Fibroblast of peridontal ligament (primary cell): Measurements from ENCODE around the gene PAX2.
"Not testable (repeated sequence)": the region's sequence is repeated elsewhere in the genome, so short reads cannot be mapped to it uniquely, and the experiment has no call there.

Source experiments
- DNase-seq: peaks from one replicate; pipeline ENCODE4 v3.0.0-alpha.2; 2010; ENCODE audit errors: extremely low read depth

The PAX2 gene

DNA sequence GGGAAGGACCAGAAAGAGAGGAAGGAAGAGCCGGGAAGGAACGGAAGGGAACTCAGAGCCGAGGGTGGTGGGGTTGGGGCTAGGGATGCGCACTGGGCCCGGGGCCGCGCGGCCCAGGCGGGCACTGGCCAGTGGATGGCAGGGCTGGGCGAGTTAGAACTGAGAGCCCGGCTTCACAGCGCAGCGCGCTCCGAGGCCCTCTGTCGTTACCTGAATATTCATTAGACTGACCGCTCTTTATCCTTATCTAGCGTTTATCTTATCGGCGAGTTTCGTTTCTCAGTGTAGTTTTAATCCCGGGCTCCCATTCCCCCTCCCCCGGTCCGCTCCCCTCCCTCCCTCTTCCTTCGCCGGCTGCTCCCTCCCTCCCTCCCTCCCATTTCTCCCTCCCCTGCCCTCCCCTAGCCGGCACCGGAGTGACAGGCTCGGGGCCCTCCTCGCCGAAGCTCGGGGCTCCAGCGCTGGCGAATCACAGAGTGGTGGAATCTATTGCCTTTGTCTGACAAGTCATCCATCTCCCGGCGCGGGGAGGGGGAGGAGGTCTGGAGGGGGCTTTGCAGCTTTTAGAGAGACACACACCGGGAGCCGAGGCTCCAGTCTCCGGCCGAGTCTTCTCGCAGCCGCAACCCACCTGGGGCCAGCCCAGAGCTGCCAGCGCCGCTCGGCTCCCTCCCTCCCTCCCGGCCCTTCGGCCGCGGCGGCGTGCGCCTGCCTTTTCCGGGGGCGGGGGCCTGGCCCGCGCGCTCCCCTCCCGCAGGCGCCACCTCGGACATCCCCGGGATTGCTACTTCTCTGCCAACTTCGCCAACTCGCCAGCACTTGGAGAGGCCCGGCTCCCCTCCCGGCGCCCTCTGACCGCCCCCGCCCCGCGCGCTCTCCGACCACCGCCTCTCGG lies at the start of gene PAX2:
Gene PAX2 (plus strand): TSS at position 596 of the 895 bp plus-strand sequence. CDS start 679 bp downstream, outside the sequence.
- DNase-seq, result no peak

DNA sequence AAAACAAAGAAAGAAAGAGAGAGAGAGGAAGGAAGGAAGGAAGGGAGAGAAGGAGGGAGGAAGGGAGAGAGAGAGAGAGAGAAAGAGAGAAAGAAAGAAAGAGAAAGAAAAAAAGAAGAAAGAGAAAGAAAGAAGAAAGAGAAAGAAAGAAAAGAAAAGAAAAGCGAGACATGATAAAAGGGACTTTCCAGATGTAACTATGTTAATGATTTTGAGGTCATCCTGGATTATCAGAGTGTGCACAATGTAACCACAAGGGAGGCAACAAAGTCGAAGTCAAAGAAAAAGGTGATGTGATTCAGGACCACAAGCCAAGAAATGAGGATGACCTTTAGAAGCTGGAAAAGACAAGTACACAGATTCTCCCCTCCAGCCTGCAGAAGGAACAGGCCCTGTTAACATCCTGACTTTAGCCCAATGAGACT lies 48.9 kb upstream of the PAX2 start:
- no peak for DNase-seq

DNA sequence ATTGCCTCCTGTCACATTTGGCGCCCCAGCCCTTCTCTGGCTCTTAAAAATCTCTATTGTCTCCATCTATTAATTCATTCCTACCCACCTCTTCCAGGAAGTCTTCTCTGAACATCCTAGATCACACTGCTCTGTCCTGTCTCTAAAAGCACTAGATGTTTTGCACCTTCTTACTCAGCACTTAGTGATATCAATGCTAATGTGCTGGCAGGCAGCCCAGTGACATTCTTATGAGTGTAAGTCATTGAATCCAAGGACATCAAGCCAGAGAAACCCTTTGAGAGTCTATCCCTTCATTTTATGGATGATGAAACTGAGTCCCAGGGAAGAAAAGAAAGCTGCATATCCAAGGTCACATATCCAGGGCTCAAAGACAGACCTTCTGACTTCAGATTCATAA lies 48.3 kb upstream of the PAX2 start:
- DNase-seq, result peak; percentile 11

DNA sequence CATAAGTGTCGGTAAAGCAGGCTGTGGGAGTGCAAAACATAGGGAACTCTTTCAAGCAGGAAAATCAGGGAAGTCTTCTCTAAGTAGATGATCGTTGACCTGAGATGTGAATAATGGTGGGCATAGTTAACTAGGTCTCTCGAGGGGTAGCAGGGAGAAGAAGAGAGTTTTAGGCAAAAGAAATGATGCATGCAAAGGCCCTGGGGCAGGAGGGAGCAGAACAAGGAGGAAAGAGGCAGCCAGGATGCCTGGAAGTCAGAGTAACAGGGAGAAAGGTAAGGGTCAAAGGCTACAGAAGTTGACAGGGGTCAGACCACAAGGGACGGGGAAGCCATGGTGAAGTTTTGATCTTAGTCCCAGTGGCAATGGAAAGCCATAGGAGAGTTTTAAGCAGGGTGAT lies 47.8 kb upstream of the PAX2 start:
- DNase-seq, result no peak

DNA sequence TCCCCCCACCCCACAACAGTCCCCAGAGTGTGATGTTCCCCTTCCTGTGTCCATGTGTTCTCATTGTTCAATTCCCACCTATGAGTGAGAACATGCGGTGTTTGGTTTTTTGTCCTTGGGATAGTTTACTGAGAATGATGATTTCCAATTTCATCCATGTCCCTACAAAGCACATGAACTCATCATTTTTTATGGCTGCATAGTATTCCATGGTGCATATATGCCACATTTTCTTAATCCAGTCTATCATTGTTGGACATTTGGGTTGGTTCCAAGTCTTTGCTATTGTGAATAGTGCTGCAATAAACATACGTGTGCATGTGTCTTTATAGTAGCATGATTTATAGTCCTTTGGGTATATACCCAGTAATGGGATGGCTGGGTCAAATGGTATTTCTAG lies 43.7 kb upstream of the PAX2 start:
- not testable (repeated sequence) for DNase-seq

DNA sequence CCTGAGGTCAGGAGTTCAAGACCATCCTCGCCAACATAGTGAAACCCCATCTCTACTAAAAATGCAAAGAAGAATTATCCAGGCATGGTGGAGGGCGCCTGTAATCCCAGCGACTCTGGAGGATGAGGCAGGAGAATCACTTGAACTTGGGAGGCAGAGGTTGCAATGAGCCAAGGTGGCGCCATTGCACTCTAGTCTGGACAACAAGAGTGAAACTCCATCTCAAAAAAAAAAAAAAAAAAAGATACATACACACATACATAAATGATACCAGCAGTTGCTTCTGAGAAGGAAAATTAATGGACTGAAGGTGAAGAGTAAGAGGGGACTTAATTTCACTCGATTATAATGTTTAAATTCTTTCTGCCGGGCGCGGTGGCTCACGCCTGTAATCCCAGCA lies 40.2 kb upstream of the PAX2 start:
- no peak for DNase-seq

DNA sequence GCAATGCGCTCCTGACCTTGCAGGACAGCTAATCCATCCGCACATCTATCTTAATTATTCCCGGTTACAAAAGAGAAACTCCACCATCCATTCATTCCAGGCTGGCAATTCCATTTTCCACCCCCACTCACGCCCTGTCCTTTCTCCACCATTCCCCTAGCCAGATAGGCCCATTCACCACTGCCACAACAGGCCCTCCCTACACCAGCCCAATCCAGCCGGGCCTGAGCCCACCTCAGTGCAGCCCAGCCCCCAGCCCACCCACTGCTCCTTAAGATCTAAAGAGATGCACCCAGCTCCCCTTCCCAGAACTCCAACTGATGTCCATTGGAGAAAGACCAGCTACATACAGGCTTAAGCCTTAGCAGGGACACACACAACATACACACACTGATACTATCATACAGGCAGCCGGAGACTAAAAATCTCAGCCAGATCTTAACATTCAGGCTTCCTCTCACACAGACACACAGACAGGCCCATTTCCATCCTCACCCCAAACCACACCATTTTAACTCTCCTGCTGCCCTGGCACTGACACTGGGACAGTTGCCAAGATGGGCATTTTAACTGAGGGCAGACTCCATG lies 38.0 kb upstream of the PAX2 start:
- DNase-seq, result no peak

DNA sequence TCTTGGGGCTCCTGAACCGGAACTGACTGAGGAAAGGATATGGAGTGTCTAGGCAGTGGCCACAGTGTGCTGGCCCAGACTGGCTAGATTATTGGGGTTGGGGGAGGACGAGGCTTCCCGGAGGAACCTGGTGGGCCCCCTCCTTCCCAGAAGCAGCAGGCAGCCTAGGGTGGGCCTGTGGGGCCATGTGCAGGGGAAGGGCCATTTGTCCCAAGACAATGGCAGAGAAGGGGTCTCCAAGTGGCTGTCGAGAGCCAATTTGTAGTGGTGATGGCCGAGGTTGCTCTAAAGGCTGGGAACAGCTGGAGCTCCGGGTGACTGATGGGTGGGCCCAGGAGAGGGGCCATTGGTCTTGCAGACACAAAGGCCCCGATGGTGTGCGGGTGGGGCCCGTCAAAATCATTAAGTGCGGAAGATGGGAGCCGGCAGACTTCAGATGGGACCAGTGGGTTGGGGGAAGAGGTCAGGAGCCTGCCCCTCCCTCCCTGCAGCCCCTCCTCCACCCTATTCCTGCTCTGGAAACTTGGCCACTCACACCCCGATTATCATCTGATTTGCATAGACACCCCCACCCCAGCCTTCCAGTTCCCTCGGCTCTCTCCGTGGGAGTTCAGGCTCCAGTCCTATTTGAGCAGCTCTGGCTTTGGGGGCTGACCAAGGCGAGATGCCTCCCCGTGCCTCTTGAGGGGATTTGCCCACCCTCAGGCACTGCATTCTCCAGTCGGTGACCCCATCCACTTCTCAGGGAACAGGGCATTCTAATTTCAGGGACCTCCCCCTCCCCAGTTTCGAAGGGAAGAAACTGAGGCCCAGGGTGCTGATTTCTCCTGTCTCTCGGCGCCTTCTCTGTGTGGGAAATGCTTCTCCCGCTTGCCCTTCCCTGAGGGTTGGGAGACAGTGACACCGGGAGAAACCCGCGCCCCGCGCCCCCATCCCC lies 36.0 kb upstream of the PAX2 start:
- no peak for DNase-seq

DNA sequence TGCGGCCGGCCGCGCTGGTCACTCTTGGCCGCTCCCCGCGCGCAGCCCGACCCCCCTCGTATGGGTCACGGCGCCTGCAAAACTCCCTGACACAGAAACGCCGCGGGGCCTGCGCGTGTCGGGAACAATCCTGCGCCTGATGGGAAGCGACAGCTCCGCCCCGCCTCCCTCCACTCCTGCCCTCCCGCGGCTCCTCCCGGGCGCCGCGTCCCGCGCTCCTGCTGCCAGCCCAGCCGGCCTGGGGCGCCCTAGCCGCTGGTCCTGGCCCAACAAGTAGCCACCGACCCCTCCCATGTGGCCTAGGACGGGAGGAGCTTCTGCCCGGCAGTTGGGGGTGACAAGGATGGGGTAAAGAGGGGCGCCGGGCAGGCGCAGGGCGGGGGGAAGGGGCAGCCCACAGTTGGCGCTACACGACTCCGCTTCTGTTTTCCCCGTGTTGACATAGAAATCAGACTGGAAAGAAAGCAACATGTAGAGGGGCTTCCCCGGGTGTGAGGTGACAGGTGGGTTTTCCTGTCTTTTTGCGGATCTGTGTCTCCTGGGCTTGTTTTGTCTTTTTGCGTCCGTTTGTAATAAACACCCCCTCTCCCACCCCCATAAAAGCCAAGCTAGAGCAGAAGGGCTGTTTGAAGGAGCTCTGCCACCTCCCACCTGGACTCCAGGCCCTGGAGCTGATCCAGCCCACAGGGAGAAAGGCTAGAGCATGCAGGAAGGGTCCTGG lies 35.1 kb upstream of the PAX2 start:
- no peak for DNase-seq

DNA sequence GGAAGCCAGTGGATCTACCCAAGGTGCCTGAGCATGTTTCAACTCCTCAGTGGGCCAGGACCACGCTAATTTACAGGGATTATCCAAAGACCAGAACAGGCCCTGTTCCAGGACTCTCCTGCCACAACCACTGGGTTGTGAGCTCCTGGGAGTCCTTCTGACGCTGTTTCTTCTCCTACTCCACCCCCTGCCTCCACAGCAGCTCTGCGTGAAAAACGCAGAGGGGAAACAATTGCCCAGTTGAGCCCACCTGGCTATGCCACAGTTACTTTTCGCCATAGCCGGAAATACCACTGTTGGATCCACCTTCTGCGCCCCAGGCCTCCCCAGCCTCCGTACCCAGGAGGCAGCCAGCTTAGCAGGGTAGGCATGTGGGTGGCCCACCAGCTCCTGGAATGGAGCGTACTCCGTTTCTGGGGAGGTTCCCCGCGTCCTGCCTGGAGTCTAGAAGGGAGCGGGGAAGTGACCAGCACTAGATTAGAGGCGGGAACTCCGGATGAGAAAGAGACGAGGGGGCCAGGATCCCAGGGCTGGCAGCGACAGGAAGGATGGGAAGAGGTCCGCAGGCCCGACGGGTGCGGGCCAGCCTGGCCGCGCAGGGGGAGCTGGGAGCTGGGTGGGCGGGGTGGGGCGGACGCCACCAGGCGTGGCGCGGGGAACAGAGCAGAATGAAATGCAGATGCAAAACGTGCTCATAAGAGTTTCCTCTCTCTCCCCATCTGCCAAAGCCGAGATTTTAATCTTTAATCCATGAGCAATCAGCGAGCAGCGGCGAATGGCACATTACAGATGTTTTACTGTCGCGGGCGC lies 32.1 kb upstream of the PAX2 start:
- DNase-seq, result no peak

DNA sequence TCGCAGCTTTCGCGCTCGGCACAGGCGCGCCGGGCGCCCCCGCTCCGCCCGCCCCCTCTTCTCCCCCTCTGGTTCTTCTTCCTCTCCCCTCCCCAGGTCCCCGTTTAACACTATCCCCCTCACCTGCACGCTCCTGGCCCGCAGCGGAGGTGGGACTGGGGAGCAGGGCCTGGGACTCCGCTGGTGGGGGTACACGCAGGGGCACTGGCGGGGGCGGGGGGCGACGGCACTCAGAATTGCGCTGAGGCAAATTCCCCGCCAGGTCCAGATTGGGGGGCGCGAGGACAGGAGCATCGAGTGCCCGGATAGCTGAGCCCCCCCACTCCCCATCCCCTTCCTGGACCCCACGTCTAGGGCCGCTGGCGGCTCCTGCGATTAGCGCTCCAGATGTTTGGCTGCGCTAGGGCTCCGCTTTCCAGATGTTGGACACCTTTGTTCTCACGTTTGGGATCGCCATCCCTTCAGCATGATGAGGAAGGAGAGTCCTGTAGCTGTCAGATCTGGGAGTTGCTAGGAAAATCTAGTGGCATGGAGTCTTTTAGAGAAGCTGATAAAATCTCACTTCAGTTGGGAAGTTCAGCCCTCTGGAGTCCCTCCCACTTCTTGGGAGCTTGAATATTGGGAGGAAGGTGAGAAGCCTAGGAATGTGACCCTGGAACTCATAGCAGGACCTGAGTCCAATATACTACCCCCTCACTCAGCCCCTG lies 31.4 kb upstream of the PAX2 start:
- DNase-seq, result no peak

DNA sequence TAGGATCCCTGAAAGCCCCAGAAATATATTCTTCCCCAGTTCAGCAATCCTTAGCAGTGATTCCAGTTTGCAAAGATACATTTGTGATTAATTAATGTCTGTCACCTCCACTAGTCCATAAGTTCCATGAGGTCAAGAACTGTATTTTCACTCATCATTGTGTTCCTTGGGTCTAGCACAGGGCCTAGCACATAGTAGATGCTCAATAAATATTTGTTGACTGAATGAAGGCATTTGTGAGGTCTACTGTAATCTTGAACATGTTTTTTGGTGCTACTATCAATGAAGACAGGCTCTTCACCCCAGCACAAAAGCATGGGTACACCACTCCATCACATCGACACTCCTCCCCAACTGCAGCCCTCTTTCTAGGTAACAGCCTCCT lies 30.8 kb upstream of the PAX2 start:
- DNase-seq, result no peak

DNA sequence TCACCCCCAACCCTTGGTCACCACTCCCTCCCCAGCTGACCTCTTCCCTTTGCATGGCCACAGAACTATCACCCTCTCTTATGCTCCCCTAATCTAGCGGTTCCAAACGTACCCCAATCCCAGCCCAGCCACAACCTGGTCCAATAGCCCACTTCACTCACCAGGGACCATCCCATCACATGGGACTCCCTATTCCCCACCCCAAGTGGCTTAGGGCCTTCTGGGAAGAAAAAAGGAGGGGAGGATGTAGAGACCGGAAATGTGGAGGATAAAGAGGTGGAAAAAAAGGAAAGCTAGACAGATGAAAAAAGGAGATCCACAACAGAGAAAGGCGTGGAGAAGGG lies 30.3 kb upstream of the PAX2 start:
- DNase-seq, result no peak

DNA sequence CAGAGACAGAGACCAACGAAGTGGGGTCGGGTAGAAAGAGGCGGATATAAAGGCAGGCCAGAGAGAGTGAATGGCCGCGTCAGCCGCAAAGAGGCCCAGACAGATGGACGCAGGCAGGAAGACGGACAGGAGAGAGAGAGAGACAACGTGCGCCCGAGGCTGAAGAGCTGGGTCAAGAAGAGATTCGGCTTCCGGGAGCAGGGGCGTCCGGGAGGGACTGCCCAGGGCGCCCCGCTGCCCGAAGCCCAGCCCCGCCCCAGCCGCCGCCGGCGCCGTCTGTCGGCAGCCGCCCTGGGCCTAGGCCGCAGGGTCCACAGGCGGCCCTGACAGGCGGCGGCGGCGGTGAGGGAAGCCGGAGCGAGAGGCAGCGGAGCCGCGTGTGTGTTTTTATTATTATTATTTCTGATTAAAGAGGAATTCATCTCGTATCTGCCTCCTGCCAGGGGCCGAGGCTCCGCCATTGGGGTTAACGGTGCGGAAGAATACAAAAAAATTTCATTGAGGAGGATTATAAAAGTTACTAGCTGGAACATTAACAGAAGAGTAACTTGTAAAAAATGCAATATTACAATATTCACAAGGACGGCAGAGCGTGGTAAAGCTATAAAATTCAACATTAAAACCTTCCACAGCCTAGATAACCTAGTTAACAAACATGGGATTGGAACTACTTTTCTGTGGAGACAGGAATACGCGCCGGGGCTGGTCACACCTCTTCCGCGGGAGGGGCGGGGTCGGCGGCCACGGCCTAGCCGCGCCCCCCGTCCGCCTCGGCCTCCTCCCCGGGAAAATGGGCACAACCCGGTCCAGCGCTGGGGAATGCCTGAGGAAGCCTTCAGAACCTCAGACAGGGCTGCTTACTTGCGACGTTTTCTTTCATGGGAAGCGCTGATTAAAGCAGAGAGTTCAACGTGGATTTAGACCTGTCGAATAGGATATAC lies 29.7 kb upstream of the PAX2 start:
- DNase-seq, result no peak

DNA sequence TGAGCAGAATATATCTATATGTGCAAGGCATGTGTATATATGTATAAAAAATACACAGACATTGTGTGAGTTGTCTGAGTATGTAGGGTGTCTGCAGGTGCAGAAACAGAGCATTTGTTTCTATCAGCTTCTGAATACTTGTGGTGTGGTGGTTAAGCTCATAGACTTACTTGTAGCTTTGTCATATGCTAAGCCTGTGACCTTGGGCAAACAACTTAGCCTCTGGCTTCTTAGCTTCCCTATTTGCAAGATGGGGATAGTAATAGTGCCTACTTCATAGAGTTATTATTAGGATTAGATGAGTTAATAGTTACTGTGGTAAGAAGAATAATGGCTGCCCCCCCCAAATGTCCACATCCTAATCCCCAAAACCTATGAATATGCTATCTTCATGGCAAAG lies 28.2 kb upstream of the PAX2 start:
- DNase-seq, result no peak

DNA sequence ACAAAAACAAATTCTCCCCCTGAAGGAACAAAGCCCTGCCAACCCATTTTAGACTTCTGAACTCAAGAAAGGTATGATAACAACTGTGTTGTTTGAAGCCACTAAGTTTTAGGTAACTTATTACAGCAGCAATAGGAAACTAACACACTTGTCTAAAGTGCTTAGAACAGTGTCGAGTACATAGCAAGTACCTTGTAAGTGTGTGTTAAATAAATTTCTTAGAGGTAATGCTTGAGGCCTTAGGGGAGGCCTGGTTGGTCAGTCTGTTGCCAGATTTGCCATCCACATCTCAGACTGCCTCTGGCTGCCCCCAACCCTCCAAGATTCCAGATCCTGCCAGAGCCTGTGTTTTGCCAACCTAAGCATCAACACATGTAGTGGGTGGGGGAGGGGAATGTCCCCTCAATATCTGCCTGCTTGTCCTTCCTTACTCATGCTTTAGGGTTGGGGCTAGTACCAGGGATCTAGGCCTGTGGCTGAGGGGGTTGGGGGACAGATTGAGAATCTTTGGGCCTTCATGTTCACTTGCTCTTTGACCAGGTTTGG lies 27.1 kb upstream of the PAX2 start:
- DNase-seq, result no peak

DNA sequence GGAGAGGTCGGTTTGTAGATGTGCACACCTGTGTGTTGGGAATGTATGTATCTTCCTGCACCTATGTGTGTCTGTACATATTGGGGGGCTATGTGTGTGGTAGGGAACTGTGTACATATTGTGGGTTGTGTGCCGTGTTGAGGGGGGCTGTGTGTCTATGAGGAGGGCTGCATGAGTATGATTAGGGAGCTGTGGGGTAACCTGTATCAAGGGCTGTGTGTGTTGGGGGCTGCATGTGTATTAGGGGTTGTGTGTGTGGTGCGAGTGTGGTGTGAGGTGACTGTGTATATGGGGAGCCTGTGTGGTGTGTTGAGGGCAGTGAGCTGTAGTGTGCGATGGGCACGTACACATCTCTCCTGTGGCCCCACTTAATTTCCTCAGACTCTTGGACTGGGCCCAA lies 22.2 kb upstream of the PAX2 start:
- DNase-seq, result no peak

DNA sequence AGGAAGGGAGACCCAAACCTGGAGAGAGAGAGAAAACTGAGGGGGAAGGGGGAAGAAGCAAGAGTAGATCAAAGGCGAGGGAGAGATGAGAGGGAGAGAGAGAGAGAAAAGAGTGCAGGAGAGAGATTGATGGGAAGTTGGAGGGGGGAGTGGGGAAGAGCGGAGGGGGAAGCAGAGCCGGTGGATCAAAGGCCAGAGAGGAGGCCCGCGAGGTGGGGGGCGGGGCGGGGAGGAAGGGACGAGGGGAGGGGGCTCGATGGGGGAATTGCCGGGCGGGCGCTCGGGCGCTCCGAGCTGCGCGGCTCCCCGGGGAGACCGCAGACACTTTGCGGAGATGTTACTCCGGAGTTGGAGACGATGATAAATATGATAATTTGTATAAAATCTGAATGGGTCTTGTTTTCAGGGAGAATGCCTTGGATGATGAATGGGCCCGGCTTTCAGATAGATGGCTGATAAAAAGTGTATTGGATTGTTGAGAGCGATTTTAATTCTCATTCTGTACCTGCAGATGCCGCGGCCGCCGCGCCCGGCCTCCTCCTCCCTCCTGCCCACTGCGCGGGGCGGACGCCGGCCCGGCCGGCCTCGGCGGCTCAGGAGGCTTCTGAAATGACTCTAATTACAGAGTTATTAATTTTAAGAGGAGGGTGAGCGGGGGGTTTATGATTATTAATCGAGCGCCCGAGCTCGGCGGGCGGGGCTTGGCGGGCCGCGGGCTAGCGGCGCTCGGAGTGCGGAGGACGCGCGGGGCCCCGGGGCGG lies 21.4 kb upstream of the PAX2 start:
- no peak for DNase-seq
